D721Med (cell line): ENCODE measurements around the gene ZBTB17.

Source experiments
- DNase-seq: peaks from one replicate; pipeline ENCODE4 v3.0.0; 2011; ENCODE audit warnings: low spot score; ENCODE audit not compliant: insufficient read length
- FAIRE-seq: peaks from 2 replicates; lab custom pipeline; 2011; peaks lifted over from hg19 to GRCh38; lab: Jason Lieb, UNC
- TF ChIP-seq, protein P1 (sequence below): IDR thresholded peaks from 2 replicates; pipeline ENCODE4 v1.5.1; 2012; ENCODE audit warnings: mild to moderate bottlenecking, control low read depth; ENCODE audit not compliant: insufficient read depth; ENCODE audit errors: missing control alignments

The ZBTB17 gene

DNA sequence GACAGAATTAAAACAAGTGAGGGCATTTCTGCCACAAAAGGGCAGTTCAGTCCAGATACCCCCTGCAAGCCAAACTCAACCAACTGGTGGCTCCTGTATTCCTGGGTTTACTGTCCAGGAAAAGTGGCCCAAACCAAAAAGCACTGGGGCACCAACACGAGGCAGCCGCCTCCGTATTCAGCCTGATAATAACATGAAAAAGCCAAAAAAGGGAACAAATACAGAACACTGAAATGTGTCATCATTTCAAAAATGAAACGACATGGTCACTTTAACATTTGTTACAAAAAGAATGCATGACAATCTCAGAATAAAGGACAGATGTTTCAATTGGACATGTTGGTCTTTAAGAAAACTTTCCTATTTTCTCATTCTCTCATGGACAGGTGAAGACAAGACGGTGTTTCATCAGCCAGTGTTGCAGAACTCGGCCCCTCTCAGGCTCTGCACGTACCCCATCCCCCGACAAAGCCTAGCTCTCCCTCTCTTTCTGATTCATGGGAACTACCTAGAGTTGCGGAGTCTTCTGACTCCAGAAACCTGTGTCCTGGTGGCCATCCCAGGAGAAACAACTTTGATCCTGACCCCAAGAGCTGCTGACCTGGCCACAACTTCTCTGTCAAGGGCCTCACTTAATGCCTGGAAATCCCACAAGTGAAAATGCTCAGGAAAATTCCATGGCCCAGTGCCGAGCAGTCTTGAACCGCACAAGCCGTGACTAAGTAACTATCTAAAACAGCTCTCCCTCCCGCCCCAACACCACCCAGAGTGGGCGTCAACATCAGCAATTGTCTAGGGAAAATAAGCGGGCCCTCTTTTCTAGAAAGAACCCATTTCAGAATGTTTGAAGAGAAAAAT, 27.1 kb downstream of the ZBTB17 start:
- DNase-seq = no peak
- TF ChIP-seq, protein P1, sequence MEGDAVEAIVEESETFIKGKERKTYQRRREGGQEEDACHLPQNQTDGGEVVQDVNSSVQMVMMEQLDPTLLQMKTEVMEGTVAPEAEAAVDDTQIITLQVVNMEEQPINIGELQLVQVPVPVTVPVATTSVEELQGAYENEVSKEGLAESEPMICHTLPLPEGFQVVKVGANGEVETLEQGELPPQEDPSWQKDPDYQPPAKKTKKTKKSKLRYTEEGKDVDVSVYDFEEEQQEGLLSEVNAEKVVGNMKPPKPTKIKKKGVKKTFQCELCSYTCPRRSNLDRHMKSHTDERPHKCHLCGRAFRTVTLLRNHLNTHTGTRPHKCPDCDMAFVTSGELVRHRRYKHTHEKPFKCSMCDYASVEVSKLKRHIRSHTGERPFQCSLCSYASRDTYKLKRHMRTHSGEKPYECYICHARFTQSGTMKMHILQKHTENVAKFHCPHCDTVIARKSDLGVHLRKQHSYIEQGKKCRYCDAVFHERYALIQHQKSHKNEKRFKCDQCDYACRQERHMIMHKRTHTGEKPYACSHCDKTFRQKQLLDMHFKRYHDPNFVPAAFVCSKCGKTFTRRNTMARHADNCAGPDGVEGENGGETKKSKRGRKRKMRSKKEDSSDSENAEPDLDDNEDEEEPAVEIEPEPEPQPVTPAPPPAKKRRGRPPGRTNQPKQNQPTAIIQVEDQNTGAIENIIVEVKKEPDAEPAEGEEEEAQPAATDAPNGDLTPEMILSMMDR = no peak
- FAIRE-seq = no peak

DNA sequence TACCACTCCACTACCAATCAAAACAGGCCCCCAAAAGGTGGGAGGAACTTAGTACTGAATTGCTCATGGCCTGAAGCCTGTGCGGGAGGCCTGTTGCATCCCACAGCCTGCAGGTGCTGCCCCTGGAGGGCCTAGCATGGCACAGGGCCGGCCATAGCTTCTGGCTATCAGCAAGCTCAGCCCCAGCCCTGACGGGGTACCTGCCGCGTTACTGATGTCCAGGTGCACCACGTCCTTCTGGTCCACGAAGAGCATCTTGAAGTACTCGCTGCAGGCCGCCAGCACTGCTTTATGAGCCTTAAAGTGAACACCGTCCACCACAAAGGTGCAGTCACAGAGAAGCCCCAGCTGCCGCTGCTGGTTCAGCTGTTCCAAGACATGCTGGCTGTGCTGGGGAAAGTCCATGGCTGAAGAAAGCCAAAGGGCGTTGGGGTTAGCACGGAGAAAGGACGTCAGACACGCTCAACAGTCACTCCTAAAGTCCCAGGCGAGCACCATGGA, 27.8 kb downstream of the ZBTB17 start:
- FAIRE-seq = no peak
- DNase-seq = no peak
- TF ChIP-seq, protein P1 = no peak

DNA sequence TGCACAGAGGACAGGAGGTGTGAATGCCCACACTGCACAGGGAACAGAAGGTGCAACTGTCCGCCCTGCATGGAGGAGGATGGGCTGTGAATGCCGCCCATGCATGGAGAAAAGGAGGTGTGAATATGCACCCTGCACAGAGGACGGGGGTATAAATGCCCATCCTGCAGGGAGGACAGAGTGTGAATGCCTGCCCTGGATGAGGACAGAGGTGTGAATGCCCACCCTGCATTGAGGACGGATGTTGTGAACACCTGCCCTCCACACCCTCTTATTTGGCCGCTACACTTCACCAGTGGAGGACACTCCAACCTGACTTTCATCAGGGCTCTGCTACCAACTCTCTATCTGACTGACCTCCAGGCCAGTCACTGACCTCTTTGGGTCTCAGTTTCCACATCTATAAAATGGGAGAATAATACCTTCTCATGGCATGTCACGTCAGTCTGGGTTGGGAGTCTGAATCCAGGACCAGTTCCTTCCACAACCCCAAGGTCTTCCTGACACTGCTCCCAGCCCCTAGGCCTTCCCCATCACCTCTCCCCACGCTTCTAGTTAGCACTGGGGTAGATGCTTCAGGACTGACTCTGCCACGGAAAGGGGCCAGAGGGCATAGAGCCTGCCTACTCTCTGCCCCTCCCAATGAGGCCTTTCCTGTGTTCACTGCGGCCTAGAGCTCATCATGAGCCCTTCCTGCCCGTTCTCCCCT, 28.4 kb downstream of the ZBTB17 start:
- TF ChIP-seq, protein P1 = no peak
- FAIRE-seq (no peak), DNase-seq (no peak)

DNA sequence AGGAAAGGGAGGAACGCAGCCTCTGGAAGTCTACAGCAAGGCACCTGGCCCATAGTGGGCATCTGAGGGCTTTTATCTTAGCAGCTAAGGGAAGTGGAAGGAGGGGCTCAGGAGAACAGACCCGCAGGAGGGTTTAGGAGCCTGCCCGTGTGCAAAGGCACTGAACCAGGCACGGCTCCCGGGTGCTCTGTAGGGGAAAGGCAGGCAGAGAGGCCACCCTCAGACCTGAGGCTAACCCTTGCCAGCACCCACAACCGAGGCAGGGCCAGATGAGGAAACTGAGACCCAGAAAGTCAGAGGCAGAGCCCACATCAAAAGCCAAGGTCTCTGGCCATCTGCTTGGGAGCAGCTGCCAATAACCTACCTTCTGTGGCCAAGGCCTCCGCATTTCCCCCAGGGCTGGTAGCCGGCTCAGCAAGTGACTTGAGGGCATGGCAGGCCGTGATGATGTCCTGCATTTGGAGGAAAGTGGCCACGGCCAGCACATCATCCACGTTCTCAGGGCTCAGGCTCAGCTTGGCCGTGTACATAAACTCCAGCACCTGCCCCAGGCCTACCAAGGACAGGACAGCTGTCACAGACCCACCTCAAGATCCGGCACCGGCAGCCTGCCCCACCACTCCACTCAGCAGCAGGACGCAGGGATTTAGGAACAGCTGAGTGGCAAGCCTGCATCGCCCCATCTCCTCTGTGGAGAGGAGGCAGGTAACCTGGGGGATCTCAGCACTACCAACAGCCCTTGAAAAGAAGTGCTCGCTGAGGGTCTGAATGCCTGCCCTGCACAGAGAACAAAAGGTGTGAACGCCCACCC, 29.1 kb downstream of the ZBTB17 start:
- TF ChIP-seq, protein P1 = no peak
- DNase-seq (no peak), FAIRE-seq (no peak)

DNA sequence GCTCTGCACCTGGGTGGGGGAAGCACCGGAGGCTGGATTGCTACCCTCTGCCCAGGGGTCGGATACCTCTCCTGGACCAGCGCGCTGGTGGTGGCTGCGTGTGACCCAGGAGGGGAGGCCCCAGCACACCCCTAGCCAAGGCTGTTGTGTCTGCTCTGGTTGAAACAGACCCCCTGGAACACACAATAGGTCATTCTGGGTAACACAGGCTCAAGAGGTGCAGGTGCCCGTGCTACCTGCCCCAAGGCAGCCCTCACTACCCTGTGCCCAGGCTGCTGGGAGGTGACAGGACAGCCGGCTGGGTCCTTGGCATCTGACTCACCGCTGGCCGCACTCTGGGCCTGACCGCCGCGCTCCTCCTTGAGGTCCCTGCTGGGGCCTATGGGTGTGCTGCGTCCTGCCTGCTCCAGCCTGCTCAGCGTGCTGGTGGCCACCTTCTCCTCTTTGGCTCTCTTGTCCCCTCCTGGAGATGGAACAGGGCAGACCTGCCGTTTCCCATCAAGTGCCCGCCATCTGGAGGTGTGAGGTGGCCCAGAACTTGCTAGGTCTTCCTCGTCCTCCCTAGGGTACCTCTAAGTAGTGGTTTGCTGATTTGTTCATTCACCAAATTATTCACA, 30.0 kb downstream of the ZBTB17 start:
- DNase-seq (no peak), FAIRE-seq (no peak)
- TF ChIP-seq, protein P1 = no peak

DNA sequence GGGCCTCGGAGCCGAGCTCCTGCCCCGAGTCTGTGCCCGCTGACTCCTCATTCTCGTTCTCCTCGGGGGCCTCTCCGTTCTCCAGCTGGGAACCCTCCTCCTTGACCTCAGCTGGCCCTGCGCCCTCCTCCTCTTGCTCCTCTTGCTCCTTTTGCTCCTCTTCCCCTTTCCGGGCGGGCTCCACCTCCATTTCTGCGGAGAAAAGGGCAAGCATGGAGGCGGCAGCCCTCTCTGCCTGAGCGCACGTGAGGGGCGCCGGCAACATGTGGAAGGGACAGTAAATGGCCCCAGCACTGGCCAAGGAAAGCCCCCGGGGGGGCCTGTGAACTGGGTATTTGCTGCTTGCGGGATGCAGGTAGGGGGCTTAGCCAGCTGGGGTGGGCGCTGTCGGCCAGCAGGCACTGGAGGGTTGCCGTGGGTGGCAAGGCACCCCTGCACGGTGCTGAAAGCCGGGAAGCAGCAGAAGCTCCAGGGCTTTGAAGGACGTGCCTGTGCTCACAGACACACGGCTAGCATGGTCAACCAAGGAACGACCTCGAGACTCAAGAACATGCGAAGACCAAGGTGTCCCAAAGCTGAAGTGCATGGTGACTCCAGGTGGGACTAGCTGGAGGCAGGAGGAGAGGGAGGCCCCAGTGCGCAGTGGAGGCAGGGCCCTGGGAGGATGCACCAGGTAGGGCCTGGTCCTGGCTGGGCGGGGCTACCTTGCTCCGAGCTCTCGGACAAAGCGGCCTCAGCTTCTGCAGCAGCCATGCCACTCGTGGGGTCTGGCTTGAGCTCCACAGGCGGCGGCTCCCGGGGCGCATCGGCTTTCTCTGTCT, 30.7 kb downstream of the ZBTB17 start:
- TF ChIP-seq, protein P1 = no peak
- no peak for FAIRE-seq

More for the DNA sequence above, 30.7 kb downstream of the ZBTB17 start:
- no peak for DNase-seq
